ENCODE data around the gene PKNOX2.

Gene PKNOX2

DNA sequence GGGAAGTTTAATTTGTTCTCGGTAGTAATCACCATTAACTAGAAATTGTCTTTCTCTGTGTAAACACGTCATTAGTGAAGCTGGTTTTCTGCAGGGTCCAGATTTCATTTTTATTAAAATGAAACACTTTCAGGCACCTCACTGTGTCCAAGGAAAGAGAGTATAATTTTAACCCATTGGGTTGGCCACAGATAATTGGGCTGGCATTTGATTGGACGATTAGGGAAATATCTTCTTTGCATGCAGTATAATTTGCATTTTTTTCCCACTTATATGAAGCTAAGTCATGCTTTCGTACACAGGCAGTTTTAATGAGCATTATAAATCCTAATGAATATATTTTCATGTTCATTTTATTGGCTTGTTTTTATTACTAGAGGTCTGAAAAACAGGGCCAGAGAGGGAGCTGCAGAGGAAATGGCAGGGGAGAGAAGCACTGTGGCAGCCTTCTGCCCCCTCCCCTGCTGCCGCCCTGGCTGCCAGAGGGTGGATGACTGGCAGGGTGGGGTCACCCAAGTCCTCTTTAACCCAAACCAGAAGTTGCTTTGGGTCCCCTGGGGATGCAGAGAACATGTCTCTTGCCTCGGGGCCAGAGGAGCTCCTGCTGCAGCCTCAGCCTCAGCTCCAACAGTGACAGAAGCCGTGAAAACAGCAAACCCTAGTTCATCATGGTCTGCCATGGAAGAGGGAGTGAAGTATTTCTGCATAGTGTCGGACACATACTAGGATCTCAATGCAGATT lies 93.9 kb downstream of the PKNOX2 start:
- H3K36me3 ChIP-seq (replicated peaks; ENCODE audit: insufficient read depth, low read length): no peaks in the 10 kb centered on the region
- TF ChIP-seq EZH2 (optimal IDR thresholded peaks at IDR 0.05; ENCODE audit: low read depth, low read length) (no peak), EZH2phosphoT487 (IDR thresholded peaks at IDR 0.05; ENCODE audit: low read length) (no peak), CTCF (IDR thresholded peaks at IDR 0.05; ENCODE audit: low read length) (no peak)
- H2AFZ ChIP-seq (ENCODE audit: low read length): no peak overlapping the region
- H3K79me2 ChIP-seq (ENCODE audit: low read length): no peaks in the 10 kb centered on the region
- H3K4me1 ChIP-seq (ENCODE audit: low read length): no peaks in the 10 kb centered on the region
- no peak for DNase-seq
- no peak overlapping the region for H3K27ac ChIP-seq (ENCODE audit: low read length)
- H3K4me2 ChIP-seq (ENCODE audit: low read depth, low read length): no peak overlapping the region
- no peaks in the 10 kb centered on the region for H3F3A ChIP-seq (ENCODE audit: insufficient read depth, low read length)
- no peaks in the 10 kb centered on the region for H3K9me2 ChIP-seq (replicated peaks; ENCODE audit: insufficient read depth, low read length)
- H3K9me3 ChIP-seq (replicated peaks; ENCODE audit: insufficient read depth, low read length): no peaks in the 10 kb centered on the region
- H4K20me1 ChIP-seq (ENCODE audit: insufficient read depth, low read length): no peaks in the 10 kb centered on the region
- peaks cover 11% of the 10 kb centered on the region for H3K27me3 ChIP-seq (replicated peaks; ENCODE audit: insufficient read depth, low read length)
- no peak overlapping the region for H3K4me3 ChIP-seq (ENCODE audit: low read length)
- no peak overlapping the region for H3K9ac ChIP-seq (ENCODE audit: low read length)

DNA sequence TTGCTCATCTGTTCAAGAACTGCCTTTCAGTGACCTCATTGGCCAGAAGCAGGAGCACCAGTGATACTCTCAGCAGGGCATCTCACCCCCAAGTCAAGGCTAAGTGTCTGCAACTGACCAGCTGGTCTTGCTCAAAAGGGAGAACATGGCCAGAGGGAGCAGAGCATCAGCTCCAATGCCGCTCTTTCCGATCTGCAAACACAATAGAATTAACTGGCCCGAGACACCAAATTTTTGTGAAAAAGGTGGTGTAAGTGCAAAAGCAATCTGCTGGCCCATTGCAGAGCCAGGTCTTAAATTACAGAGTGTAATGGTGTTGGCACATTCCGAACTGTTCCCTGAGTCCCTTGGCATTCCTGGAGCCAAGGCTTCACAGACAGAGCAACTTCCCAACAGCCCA lies 97.0 kb downstream of the PKNOX2 start:
- Histone ChIP-seq H3F3A (ENCODE audit: insufficient read depth, low read length) (no peaks in the 10 kb centered on the region), H3K4me1 (ENCODE audit: low read length) (no peaks in the 10 kb centered on the region), H3K27ac (ENCODE audit: low read length) (no peak overlapping the region), H3K4me3 (ENCODE audit: low read length) (no peak overlapping the region), H4K20me1 (ENCODE audit: insufficient read depth, low read length) (no peaks in the 10 kb centered on the region), H3K9me2 (replicated peaks; ENCODE audit: insufficient read depth, low read length) (no peaks in the 10 kb centered on the region), H3K9me3 (replicated peaks; ENCODE audit: insufficient read depth, low read length) (no peaks in the 10 kb centered on the region), H3K79me2 (ENCODE audit: low read length) (no peaks in the 10 kb centered on the region), H3K27me3 (replicated peaks; ENCODE audit: insufficient read depth, low read length) (peaks cover 27% of the 10 kb centered on the region), H3K4me2 (ENCODE audit: low read depth, low read length) (no peak overlapping the region), H3K36me3 (replicated peaks; ENCODE audit: insufficient read depth, low read length) (no peaks in the 10 kb centered on the region), H3K9ac (ENCODE audit: low read length) (no peak overlapping the region), H2AFZ (ENCODE audit: low read length) (no peak overlapping the region)
- DNase-seq: no peak
- TF ChIP-seq CTCF (IDR thresholded peaks at IDR 0.05; ENCODE audit: low read length): no peak

GRCh38 chr11:125262194-125262829 lies 97.8 kb downstream of the PKNOX2 start:
- Histone ChIP-seq H3F3A (ENCODE audit: insufficient read depth, low read length) (no peaks in the 10 kb centered on the region), H3K9me3 (replicated peaks; ENCODE audit: insufficient read depth, low read length) (no peaks in the 10 kb centered on the region), H3K27me3 (replicated peaks; ENCODE audit: insufficient read depth, low read length) (peaks cover 27% of the 10 kb centered on the region), H3K36me3 (replicated peaks; ENCODE audit: insufficient read depth, low read length) (no peaks in the 10 kb centered on the region), H3K4me2 (ENCODE audit: low read depth, low read length) (no peak overlapping the region), H4K20me1 (ENCODE audit: insufficient read depth, low read length) (no peaks in the 10 kb centered on the region), H3K4me1 (ENCODE audit: low read length) (no peaks in the 10 kb centered on the region), H2AFZ (ENCODE audit: low read length) (no peak overlapping the region), H3K9me2 (replicated peaks; ENCODE audit: insufficient read depth, low read length) (no peaks in the 10 kb centered on the region), H3K4me3 (ENCODE audit: low read length) (no peak overlapping the region), H3K79me2 (ENCODE audit: low read length) (no peaks in the 10 kb centered on the region), H3K27ac (ENCODE audit: low read length) (no peak overlapping the region), H3K9ac (ENCODE audit: low read length) (no peak overlapping the region)
- no peak for DNase-seq
- TF ChIP-seq EZH2phosphoT487 (IDR thresholded peaks at IDR 0.05; ENCODE audit: low read length) (no peak), CTCF (IDR thresholded peaks at IDR 0.05; ENCODE audit: low read length) (no peak), EZH2 (optimal IDR thresholded peaks at IDR 0.05; ENCODE audit: low read depth, low read length) (no peak)
